ENCODE results near the gene GPX4. TPM values are rescaled to one million over a fixed set of nuclear protein-coding genes. Genes with fewer than 3 reads are reported as not detected.

Gene GPX4
- total RNA-seq, 2 donors from 2014 or later, result 154 to 316 TPM

DNA sequence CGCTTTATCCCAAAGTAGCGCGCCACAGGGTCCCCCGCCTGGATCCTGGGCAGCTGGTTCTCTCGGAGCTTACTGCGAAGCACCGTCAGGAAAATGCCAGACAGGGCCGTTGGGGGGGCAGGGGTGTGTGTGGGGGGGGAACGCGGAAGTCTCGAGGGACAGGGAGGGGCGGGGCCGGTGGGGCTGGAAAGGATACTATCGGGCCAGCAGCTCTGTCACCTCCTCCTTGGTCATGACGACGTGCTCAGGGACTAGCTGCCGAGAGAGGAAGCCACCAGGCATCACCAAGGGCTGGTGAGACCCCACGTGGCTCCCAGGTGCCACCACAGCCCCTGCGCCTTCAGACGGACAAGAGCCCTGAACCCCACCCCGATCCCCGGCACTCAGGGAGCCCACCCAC, 13.9 kb upstream of the GPX4 start:
- peak in 1 of 2 donors; percentile 12 for ATAC-seq
- H3K36me3 Mint-ChIP-seq, result peaks cover under 1 to 8% of the 10 kb centered on the region in 2 donors
- peak in 1 of 2 donors; percentile 13 for DNase-seq (ENCODE audit: low spot score in 2 of 2)
- H3K27ac Mint-ChIP-seq, result peak overlapping the region in 1 of 2 donors; percentile 60
- H3K9me3 Mint-ChIP-seq, result no peaks in the 10 kb centered on the region

DNA sequence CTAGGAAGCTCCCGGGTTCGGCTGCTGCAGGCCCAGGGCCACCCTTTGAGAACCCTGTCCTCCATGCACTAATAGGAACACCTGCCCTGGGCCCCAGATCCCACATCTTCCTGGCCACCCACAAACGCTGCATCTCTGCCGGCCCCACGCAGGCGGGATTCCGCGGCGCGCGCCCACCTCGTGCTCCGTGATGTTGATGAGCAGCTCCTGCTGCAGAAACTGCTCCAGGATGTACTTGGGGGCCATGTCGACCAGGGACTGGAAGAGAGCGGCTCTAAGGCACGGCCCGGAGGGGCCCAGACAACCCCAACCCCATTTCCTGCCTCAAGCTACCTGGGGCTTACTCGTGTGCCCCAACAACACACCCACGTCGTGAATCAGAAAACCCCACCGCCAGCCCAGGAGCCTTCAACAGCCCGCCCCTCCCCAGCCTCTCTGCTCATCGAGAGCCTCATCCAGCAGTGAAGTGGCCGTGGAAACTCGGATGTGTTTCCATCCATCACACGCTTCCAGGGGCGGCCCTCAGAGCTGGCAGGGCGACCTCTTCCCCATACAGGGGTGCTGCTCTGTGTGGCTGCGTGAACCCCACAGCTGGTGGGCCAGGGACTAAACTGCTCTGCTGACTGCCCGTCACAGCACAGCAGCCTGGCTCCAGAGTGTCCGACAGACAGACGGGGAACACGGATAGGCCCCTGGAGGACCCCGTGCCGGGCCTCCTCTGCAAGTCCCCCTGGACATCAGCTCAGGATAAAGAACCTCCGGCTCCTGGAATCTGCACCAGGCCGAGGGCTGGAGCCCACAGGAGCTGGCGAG, 12.9 kb upstream of the GPX4 start:
- no peak for ATAC-seq
- Mint-ChIP-seq H3K36me3 (peaks cover 6 to 11% of the 10 kb centered on the region in 2 donors), H3K9me3 (no peaks in the 10 kb centered on the region), H3K27ac (peak overlapping the region in 1 of 2 donors; percentile 81)
- DNase-seq (ENCODE audit: low spot score in 2 of 2), result no peak

GRCh38 chr19:1091544-1092175, 12.1 kb upstream of the GPX4 start:
- ATAC-seq, result no peak

GRCh38 chr19:1093330-1093729, 10.5 kb upstream of the GPX4 start:
- H3K9me3 Mint-ChIP-seq, result no peaks in the 10 kb centered on the region
- ATAC-seq, result no peak
- no peak for DNase-seq (ENCODE audit: low spot score in 2 of 2)
- H3K27ac Mint-ChIP-seq, result peak overlapping the region; percentile 62 to 88
- H3K36me3 Mint-ChIP-seq, result peaks cover 6 to 11% of the 10 kb centered on the region in 2 donors

More at GRCh38 chr19:1091544-1092175, 12.1 kb upstream of the GPX4 start:
- H3K27ac Mint-ChIP-seq, result peak overlapping the region in 1 of 2 donors; percentile 81
- no peak for DNase-seq (ENCODE audit: low spot score in 2 of 2)
- peaks cover 6 to 11% of the 10 kb centered on the region in 2 donors for H3K36me3 Mint-ChIP-seq
- no peaks in the 10 kb centered on the region for H3K9me3 Mint-ChIP-seq

- DNase-seq (ENCODE audit: low spot score in 2 of 2) (no peak), ATAC-seq (no peak)
- H3K27ac Mint-ChIP-seq, result peak overlapping the region; percentile 92
- H3K36me3 Mint-ChIP-seq, result peaks cover 6 to 11% of the 10 kb centered on the region in 2 donors
- H3K9me3 Mint-ChIP-seq, result no peaks in the 10 kb centered on the region
Observed at GRCh38 chr19:1093811-1094553, 9.8 kb upstream of the GPX4 start.

- Mint-ChIP-seq H3K36me3 (peaks cover 8 to 11% of the 10 kb centered on the region in 2 donors), H3K27ac (peak overlapping the region; percentile 92), H3K9me3 (peaks cover 0 to under 1% of the 10 kb centered on the region in 2 donors)
- ATAC-seq (peak in 1 of 2 donors; percentile 33), DNase-seq (ENCODE audit: low spot score in 2 of 2) (no peak)
Observed at GRCh38 chr19:1094655-1094977, 9.2 kb upstream of the GPX4 start.

GRCh38 chr19:1094978-1095701, 8.7 kb upstream of the GPX4 start, which contains the start of gene POLR2E:
TSS of gene POLR2E (minus strand) at chr19:1095375. CDS start at chr19:1095315, 60 bp downstream.
- Mint-ChIP-seq H3K36me3 (peaks cover 11 to 14% of the 10 kb centered on the region in 2 donors), H3K9me3 (peaks cover 0 to 6% of the 10 kb centered on the region in 2 donors), H3K27ac (peak within 1 kb of the TSS; percentile 92 to 98)
- ATAC-seq (peak; percentile 88 to 90), DNase-seq (ENCODE audit: low spot score in 2 of 2) (peak; percentile 98 to 100)

GRCh38 chr19:1097810-1098176, 6.0 kb upstream of the GPX4 start:
- peaks cover 11 to 15% of the 10 kb centered on the region in 2 donors for H3K36me3 Mint-ChIP-seq
- peak overlapping the region in 1 of 2 donors; percentile 78 for H3K27ac Mint-ChIP-seq
- DNase-seq (ENCODE audit: low spot score in 2 of 2) (no peak), ATAC-seq (no peak)
- peaks cover 0 to 6% of the 10 kb centered on the region in 2 donors for H3K9me3 Mint-ChIP-seq

DNA sequence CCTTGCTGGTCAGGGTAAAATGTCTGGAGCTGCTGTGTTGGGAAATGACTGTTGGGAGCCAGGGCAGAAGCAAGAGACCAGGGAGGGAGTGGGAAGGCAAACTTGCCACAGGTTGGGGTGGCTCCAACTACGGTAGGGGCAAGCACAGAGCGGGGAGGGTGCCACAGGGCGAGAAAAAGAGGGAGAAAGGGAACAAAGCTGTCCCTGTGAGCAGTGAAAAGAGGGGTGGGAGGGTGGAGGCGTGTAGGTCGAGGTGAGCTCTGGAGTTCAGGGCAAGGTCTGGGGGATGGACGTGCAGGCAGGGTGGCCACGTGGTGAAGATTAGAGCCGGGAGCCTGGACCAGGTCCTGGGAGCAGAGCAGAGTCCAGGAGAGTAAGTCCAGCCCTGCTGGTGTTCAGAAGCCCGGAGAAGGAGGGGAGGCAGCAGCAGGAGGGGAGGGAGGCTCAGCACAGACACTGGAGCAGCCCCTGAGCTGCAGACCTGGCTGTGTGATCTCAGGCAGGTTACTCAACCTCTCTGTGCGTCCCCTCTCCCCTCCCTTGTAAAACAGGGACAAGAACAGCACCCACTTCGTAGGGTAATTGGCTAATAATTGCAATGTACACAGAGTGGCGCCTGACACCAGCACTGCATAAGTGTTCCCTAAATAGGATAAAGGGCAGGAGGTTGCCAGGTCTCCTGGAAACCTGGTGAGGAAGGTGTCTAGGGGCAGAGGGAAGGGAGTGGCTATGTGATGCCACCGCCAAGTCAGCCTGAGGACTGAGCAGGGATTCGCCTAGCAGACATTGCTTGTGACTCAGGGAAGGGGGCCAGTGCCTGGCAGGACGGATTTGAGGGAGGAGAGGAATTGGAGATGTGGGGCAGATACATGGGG, 5.4 kb upstream of the GPX4 start:
- Mint-ChIP-seq H3K36me3 (peaks cover 11 to 15% of the 10 kb centered on the region in 2 donors), H3K9me3 (peaks cover 0 to 6% of the 10 kb centered on the region in 2 donors), H3K27ac (peak overlapping the region; percentile 78 to 87)
- ATAC-seq (no peak), DNase-seq (ENCODE audit: low spot score in 2 of 2) (no peak)

DNA sequence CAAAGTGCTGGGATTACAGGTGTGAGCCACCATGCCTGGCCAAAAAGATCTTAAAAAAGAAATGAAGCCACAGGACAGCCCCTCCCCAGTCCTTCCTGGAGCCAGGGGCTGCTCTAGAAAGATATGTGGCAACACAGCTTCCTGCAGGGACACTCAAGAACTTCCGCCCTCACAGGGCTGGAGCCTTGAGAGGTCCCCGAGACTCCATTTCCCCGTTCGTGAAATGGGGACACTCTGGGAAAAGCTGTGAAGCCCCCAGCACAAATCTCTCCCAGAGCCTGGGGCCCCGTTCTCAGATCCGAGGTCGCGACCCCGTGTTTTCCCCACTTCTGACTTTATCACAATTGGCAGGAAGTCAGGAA, 2.5 kb upstream of the GPX4 start:
- DNase-seq (ENCODE audit: low spot score in 2 of 2) (no peak), ATAC-seq (no peak)
- H3K9me3 Mint-ChIP-seq, result peaks cover 0 to 6% of the 10 kb centered on the region in 2 donors
- peak overlapping the region; percentile 60 to 96 for H3K27ac Mint-ChIP-seq
- peaks cover 0 to 9% of the 10 kb centered on the region in 2 donors for H3K36me3 Mint-ChIP-seq

DNA sequence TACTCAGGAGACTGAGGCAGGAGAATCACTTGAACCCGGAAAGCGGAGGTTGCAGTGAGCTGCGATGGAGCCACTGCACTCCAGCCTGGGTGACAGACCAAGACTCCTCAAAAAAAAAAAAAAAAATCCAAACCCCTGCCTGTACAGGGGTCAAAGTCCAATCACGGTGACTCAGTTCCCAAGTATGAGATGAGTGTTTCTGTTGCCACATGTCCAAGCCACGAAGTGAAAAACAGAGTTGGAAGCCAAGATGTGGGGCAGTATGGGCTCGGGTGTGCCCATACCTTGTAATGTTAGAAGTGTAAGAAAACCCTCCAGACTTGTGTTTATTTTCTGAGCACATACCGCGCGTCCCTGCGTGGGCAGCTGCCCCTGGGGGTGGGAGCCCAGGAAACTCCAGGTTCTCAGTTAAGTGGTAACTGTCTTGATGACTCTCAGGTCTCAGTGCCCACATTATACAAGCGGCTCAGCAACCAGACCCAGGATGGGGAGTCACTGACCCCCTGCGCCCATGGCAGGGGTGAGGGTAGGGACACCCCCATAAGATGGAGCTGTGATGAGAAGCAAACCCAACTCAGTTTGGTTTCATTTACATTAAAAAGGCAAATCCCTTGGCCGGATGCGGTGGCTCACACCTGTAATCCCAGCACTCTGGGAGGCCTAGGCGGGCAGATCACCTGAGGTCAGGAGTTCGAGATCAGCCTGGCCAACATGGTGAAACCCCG, 1.2 kb upstream of the GPX4 start:
- Mint-ChIP-seq H3K9me3 (peaks cover 0 to 6% of the 10 kb centered on the region in 2 donors), H3K36me3 (peaks cover 0 to 9% of the 10 kb centered on the region in 2 donors), H3K27ac (peak overlapping the region; percentile 83 to 96)
- ATAC-seq, result peak; percentile 42 to 58
- peak; percentile 61 to 89 for DNase-seq (ENCODE audit: low spot score in 2 of 2)

DNA sequence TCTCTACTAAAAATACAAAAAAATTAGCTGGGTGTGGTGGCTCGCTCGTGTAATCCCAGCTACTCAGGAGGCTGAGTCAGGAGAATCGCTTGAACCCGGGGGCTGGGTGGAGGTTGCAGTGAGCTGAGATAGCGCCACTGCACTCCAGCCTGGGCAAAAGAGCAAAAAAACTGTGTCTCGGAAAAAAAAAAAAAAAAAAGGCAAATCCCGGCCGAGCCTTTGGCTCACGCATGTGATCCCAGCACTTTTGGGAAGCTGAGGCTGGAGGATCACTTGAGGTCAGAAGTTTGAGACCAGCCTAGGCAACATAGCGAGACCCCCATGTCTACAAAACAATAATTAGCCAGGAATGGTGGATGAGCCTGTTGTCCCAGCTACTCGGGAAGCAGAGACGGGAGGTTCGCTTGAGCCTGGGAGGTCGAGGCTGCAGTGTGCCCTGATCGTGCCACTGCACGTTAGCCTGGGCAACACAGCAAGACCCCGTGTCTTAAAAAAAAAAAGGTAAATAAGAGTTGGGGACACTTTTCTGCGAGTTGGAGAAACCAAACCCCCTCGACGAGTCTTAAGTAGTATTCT, 574 bp upstream of the GPX4 start:
- Mint-ChIP-seq H3K27ac (peak overlapping the region; percentile 83 to 96), H3K36me3 (peaks cover 0 to 9% of the 10 kb centered on the region in 2 donors), H3K9me3 (peaks cover 0 to 6% of the 10 kb centered on the region in 2 donors)

DNA sequence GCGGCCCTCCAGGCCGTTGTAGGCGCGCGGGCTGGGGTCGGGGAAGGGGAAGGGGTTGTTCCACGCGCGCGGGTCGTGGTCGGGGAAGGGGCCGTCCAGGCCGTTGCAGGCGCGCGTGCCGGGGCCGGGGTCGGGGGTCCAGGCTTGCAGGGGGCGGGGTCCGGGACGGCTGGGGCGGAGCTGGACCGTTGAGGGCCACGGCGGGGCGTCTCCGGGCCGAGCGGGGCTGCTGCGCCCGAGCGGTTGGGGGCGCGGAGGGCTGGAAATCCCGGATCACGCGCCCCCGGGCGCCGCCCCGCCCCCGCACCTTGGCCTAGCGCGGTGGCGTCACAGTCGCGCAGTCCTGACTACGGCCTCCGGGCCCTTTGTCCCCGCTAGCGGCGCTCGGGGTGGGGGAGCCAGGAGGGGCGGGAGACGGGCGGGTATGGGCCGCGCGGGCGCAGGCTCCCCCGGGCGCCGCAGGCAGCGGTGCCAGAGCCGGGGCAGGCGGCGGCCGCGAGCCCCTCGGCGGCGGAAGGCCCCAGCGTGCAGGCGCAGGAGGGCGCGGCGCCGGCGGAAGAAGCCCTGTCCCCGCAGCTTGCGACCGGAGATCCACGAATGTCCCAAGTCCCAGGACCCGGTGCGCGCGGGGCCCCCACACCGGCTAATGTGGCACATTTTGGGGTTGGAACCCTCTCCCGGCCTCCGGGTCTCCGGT, 665 bp downstream of the GPX4 start:
- Mint-ChIP-seq H3K27ac (peak overlapping the region in 1 of 2 donors; percentile 59), H3K36me3 (peaks cover 0 to 8% of the 10 kb centered on the region in 2 donors), H3K9me3 (peaks cover 0 to 6% of the 10 kb centered on the region in 2 donors)
- DNase-seq (ENCODE audit: low spot score in 2 of 2) (peak; percentile 72 to 84), ATAC-seq (peak; percentile 25 to 39)

More for the DNA sequence above, 574 bp upstream of the GPX4 start:
- ATAC-seq (no peak), DNase-seq (ENCODE audit: low spot score in 2 of 2) (no peak)
